GM23338 (cell line): Measurements from ENCODE around the gene ASCL2. TPM values are rescaled to one million over a fixed set of nuclear protein-coding genes. Genes with fewer than 3 reads are reported as not detected.

ENCODE experiments used
- ATAC-seq: fragments of 200-7000 bp; cut with Tn5 transposase; 3 replicates; pipeline ENCODE4 v1.9.1; 2020
- DNase-seq: peaks from one replicate; pipeline ENCODE4 v3.0.0-alpha.2; 2015; ENCODE audit warnings: low spot score
- H2AFZ ChIP-seq: fragments of 200-600 bp; sonication (generic); 2 replicates; pipeline ENCODE4 v1.8.0; 2016; ENCODE audit warnings: antibody characterized with exemption, mild to moderate bottlenecking, moderate library complexity
- H3F3A ChIP-seq: fragments of 200-600 bp; sonication (generic); replicated peaks from 2 replicates; pipeline ENCODE4 v1.8.0; 2017; ENCODE audit warnings: antibody characterized with exemption, mixed run types, low read depth
- H3K27ac ChIP-seq: fragments of 200-600 bp; sonication (generic); 2 replicates; pipeline ENCODE4 v1.6.1; 2016; ENCODE audit warnings: low read depth
- H3K27me3 ChIP-seq: fragments of 200-600 bp; sonication (generic); 2 replicates; pipeline ENCODE4 v1.8.0; 2016; ENCODE audit warnings: mild to moderate bottlenecking, mixed run types, moderate library complexity; ENCODE audit not compliant: insufficient read depth
- H3K36me3 ChIP-seq: fragments of 200-600 bp; sonication (generic); 2 replicates; pipeline ENCODE4 v1.8.0; 2016; ENCODE audit warnings: mild to moderate bottlenecking; ENCODE audit not compliant: insufficient read depth
- H3K4me1 ChIP-seq: fragments of 200-600 bp; sonication (generic); 2 replicates; pipeline ENCODE4 v1.8.0; 2016; ENCODE audit warnings: mild to moderate bottlenecking, moderate library complexity; ENCODE audit not compliant: insufficient read depth
- H3K4me2 ChIP-seq: fragments of 200-600 bp; sonication (generic); 2 replicates; pipeline ENCODE4 v1.7.1; 2017; ENCODE audit warnings: mixed run types
- H3K4me3 ChIP-seq: fragments of 200-600 bp; sonication (generic); 2 replicates; pipeline ENCODE4 v1.6.1; 2016; ENCODE audit warnings: mixed run types
- H3K79me2 ChIP-seq: fragments of 200-600 bp; sonication (generic); replicated peaks from 2 replicates; pipeline ENCODE4 v1.8.0; 2017; ENCODE audit warnings: mild to moderate bottlenecking; ENCODE audit not compliant: insufficient read depth
- H3K9me2 ChIP-seq: fragments of 200-600 bp; sonication (generic); 2 replicates; pipeline ENCODE4 v1.8.0; 2017; ENCODE audit not compliant: insufficient read depth
- H4K20me1 ChIP-seq: fragments of 200-600 bp; sonication (generic); replicated peaks from 2 replicates; pipeline ENCODE4 v1.8.0; 2017; ENCODE audit warnings: mild to moderate bottlenecking; ENCODE audit not compliant: insufficient read depth
- H3K27ac Mint-ChIP-seq: 2 replicates; pipeline ENCODE4 v1.8.0; 2020; ENCODE audit warnings: inconsistent platforms, mild to moderate bottlenecking, moderate library complexity, mixed read lengths
- H3K27me3 Mint-ChIP-seq: 3 replicates; pipeline ENCODE4 v1.8.0; 2022; ENCODE audit warnings: low read depth, mild to moderate bottlenecking, moderate library complexity, mixed read lengths, inconsistent platforms; ENCODE audit not compliant: insufficient read depth, poor library complexity
- H3K36me3 Mint-ChIP-seq: 3 replicates; pipeline ENCODE4 v1.8.0; 2021; ENCODE audit warnings: low read depth, mild to moderate bottlenecking, inconsistent platforms, moderate library complexity, mixed read lengths
- H3K4me1 Mint-ChIP-seq: 3 replicates; pipeline ENCODE4 v1.8.0; 2020; ENCODE audit warnings: mild to moderate bottlenecking, inconsistent platforms, mixed read lengths
- H3K4me3 Mint-ChIP-seq: 3 replicates; pipeline ENCODE4 v1.8.0; 2021; ENCODE audit warnings: moderate library complexity, mild to moderate bottlenecking, inconsistent platforms, mixed read lengths
- H3K9me3 Mint-ChIP-seq: 3 replicates; pipeline ENCODE4 v1.8.0; 2020; ENCODE audit warnings: moderate library complexity, mild to moderate bottlenecking, inconsistent platforms, mixed read lengths
- CREB1 ChIP-seq: fragments of 250-450 bp; sonication (Bioruptor Pico); IDR thresholded peaks from 2 replicates; pipeline ENCODE4 v1.5.0; 2020; ENCODE audit warnings: low read depth, mild to moderate bottlenecking, moderate library complexity
- EZH2 ChIP-seq: fragments of 200-600 bp; sonication (generic); IDR thresholded peaks from one replicate; pipeline ENCODE4 v1.8.0; 2017; ENCODE audit warnings: antibody characterized with exemption, mild to moderate bottlenecking, low read depth; ENCODE audit not compliant: unreplicated experiment
- EZH2phosphoT487 ChIP-seq: fragments of 200-600 bp; sonication (generic); IDR thresholded peaks from one replicate; pipeline ENCODE4 v1.8.1; 2018; ENCODE audit warnings: antibody characterized with exemption; ENCODE audit not compliant: unreplicated experiment
- JUNB ChIP-seq: IDR thresholded peaks from one replicate; pipeline ENCODE4 v1.6.1; 2016; ENCODE audit warnings: antibody characterized with exemption; ENCODE audit not compliant: unreplicated experiment
- NANOG ChIP-seq: IDR thresholded peaks from 2 replicates; pipeline ENCODE4 v1.6.1; 2016; ENCODE audit warnings: antibody characterized with exemption, borderline replicate concordance
- POLR2AphosphoS5 ChIP-seq: IDR thresholded peaks from 2 replicates; pipeline ENCODE4 v1.6.1; 2016; ENCODE audit warnings: antibody characterized with exemption, low read depth
- STAT1 ChIP-seq: IDR thresholded peaks from one replicate; pipeline ENCODE4 v1.6.1; 2016; ENCODE audit warnings: antibody characterized with exemption; ENCODE audit not compliant: unreplicated experiment
- ZNF114 ChIP-seq: fragments of 250-450 bp; sonication (Bioruptor Pico); IDR thresholded peaks from 2 replicates; pipeline ENCODE4 v1.5.0; 2020; ENCODE audit warnings: mild to moderate bottlenecking, moderate library complexity
- ZNF331 ChIP-seq: fragments of 250-450 bp; sonication (Bioruptor Pico); IDR thresholded peaks from 2 replicates; pipeline ENCODE4 v1.5.0; 2020; ENCODE audit warnings: low read depth, mild to moderate bottlenecking, moderate library complexity
- polyA plus RNA-seq: library from polyadenylated mRNA; unstranded; fragments of >200 nt; fragmentation: Nextera tagmentation; extraction: Ambion mirVana; gene quantifications from 2 replicates; pipeline ENCODE4 v1.2.1, GENCODE V29; 2016
- total RNA-seq: library from RNA; depleted of rRNA; stranded (reverse); fragments of >200 nt; shearing (Covaris generic); gene quantifications from 2 replicates; pipeline ENCODE4 v1.2.3, GENCODE V29; 2014
- TF ChIP-seq, protein P1 (sequence below): IDR thresholded peaks from one replicate; pipeline ENCODE4 v1.6.1; 2018; ENCODE audit warnings: antibody characterized with exemption; ENCODE audit not compliant: unreplicated experiment
- TF ChIP-seq, protein P2 (sequence below), 2 experiments: fragments of 200-600 bp in 1 of 2; sonication (generic) in 1 of 2; conservative IDR thresholded peaks; 2 replicates each; pipeline versions ENCODE4 v1.5.1 to v1.6.1; 2016 to 2017; ENCODE audit warnings: antibody characterized with exemption in 2 of 2, low read depth in 2 of 2, mild to moderate bottlenecking in 2 of 2, moderate library complexity in 1 of 2
- TF ChIP-seq, protein P3 (sequence below): IDR thresholded peaks from 2 replicates; pipeline ENCODE4 v1.6.1; 2016; ENCODE audit warnings: antibody characterized with exemption
- TF ChIP-seq, protein P4 (sequence below): fragments of 250-450 bp; sonication (Bioruptor Pico); IDR thresholded peaks from 2 replicates; pipeline ENCODE4 v1.5.0; 2020; ENCODE audit warnings: mild to moderate bottlenecking, moderate library complexity

The ASCL2 gene
- total and polyA plus RNA-seq, 2 experiments from 2014 or later = 0.57 to 1.6 TPM

DNA sequence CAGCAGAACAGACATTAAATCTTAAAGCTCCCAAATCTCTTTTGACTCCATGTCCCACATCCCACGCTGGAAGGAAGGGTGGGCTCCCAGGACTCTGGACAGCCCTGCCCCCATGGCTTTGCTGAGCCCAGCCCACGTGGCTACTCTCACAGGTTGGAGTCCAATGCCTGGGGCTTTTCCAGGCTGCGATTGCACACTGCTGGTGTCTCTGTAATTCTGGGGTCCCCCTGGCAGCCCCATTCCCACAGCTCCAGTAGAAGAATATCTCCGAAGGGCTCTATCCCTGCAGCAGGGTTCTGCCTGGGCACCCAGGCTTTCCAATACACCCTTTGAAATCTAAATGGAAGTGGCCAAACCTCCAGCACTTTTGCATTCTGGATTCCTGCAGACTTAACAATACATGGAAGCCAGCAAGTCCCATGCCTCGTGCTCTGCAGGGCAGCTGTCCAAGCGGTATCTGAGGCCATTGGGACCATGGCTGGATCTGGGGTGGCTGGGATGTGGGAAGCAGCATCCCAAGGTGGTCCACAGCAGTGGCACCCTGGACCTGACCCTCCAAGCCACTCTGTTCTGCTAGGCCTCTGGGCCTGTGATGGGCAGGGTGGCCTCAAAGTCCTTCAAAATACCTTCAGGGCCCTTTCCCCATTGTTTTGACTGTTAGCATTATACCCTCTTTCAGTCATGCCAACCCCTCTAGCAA is 50.9 kb downstream of the ASCL2 start:
- no peaks in the 10 kb centered on the region for H3K79me2 ChIP-seq
- H4K20me1 ChIP-seq = no peaks in the 10 kb centered on the region
- H2AFZ ChIP-seq = no peak overlapping the region
- ATAC-seq (no peak), DNase-seq (no peak)
- H3K36me3 ChIP-seq = no peaks in the 10 kb centered on the region
- Mint-ChIP-seq H3K36me3 (no peaks in the 10 kb centered on the region), H3K27me3 (peaks cover 18% of the 10 kb centered on the region), H3K9me3 (peaks cover 6% of the 10 kb centered on the region; the same call in 2 of the 3 replicates), H3K4me1 (peaks cover 32% of the 10 kb centered on the region), H3K27ac (no peak overlapping the region), H3K4me3 (no peak overlapping the region)
- H3K27me3 ChIP-seq = 0 out of 2 replicates have a peak, but pooled peaks cover 8% of the 10 kb centered on the region
- H3K4me1 ChIP-seq = peaks cover 13% of the 10 kb centered on the region
- H3K4me2 ChIP-seq = no peak overlapping the region
- 0 out of 2 replicates have a peak, but pooled peaks cover 9% of the 10 kb centered on the region for H3K9me2 ChIP-seq
- H3K27ac ChIP-seq = no peak overlapping the region
- TF ChIP-seq, protein P1, sequence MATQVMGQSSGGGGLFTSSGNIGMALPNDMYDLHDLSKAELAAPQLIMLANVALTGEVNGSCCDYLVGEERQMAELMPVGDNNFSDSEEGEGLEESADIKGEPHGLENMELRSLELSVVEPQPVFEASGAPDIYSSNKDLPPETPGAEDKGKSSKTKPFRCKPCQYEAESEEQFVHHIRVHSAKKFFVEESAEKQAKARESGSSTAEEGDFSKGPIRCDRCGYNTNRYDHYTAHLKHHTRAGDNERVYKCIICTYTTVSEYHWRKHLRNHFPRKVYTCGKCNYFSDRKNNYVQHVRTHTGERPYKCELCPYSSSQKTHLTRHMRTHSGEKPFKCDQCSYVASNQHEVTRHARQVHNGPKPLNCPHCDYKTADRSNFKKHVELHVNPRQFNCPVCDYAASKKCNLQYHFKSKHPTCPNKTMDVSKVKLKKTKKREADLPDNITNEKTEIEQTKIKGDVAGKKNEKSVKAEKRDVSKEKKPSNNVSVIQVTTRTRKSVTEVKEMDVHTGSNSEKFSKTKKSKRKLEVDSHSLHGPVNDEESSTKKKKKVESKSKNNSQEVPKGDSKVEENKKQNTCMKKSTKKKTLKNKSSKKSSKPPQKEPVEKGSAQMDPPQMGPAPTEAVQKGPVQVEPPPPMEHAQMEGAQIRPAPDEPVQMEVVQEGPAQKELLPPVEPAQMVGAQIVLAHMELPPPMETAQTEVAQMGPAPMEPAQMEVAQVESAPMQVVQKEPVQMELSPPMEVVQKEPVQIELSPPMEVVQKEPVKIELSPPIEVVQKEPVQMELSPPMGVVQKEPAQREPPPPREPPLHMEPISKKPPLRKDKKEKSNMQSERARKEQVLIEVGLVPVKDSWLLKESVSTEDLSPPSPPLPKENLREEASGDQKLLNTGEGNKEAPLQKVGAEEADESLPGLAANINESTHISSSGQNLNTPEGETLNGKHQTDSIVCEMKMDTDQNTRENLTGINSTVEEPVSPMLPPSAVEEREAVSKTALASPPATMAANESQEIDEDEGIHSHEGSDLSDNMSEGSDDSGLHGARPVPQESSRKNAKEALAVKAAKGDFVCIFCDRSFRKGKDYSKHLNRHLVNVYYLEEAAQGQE = no peak
- TF ChIP-seq EZH2phosphoT487 (no peak), CREB1 (CRISPR knock-in tag) (no peak), STAT1 (no peak), ZNF114 (CRISPR knock-in tag) (no peak), ZNF331 (CRISPR knock-in tag) (no peak), EZH2 (no peak), POLR2AphosphoS5 (no peak), NANOG (no peak), JUNB (no peak)
- TF ChIP-seq, protein P2, sequence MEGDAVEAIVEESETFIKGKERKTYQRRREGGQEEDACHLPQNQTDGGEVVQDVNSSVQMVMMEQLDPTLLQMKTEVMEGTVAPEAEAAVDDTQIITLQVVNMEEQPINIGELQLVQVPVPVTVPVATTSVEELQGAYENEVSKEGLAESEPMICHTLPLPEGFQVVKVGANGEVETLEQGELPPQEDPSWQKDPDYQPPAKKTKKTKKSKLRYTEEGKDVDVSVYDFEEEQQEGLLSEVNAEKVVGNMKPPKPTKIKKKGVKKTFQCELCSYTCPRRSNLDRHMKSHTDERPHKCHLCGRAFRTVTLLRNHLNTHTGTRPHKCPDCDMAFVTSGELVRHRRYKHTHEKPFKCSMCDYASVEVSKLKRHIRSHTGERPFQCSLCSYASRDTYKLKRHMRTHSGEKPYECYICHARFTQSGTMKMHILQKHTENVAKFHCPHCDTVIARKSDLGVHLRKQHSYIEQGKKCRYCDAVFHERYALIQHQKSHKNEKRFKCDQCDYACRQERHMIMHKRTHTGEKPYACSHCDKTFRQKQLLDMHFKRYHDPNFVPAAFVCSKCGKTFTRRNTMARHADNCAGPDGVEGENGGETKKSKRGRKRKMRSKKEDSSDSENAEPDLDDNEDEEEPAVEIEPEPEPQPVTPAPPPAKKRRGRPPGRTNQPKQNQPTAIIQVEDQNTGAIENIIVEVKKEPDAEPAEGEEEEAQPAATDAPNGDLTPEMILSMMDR (conservative IDR thresholded peaks at IDR 0.05; ENCODE audit: low read depth in 2 of 2) = no peak
- TF ChIP-seq, protein P3, sequence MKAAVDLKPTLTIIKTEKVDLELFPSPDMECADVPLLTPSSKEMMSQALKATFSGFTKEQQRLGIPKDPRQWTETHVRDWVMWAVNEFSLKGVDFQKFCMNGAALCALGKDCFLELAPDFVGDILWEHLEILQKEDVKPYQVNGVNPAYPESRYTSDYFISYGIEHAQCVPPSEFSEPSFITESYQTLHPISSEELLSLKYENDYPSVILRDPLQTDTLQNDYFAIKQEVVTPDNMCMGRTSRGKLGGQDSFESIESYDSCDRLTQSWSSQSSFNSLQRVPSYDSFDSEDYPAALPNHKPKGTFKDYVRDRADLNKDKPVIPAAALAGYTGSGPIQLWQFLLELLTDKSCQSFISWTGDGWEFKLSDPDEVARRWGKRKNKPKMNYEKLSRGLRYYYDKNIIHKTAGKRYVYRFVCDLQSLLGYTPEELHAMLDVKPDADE = no peak
- TF ChIP-seq, protein P4, sequence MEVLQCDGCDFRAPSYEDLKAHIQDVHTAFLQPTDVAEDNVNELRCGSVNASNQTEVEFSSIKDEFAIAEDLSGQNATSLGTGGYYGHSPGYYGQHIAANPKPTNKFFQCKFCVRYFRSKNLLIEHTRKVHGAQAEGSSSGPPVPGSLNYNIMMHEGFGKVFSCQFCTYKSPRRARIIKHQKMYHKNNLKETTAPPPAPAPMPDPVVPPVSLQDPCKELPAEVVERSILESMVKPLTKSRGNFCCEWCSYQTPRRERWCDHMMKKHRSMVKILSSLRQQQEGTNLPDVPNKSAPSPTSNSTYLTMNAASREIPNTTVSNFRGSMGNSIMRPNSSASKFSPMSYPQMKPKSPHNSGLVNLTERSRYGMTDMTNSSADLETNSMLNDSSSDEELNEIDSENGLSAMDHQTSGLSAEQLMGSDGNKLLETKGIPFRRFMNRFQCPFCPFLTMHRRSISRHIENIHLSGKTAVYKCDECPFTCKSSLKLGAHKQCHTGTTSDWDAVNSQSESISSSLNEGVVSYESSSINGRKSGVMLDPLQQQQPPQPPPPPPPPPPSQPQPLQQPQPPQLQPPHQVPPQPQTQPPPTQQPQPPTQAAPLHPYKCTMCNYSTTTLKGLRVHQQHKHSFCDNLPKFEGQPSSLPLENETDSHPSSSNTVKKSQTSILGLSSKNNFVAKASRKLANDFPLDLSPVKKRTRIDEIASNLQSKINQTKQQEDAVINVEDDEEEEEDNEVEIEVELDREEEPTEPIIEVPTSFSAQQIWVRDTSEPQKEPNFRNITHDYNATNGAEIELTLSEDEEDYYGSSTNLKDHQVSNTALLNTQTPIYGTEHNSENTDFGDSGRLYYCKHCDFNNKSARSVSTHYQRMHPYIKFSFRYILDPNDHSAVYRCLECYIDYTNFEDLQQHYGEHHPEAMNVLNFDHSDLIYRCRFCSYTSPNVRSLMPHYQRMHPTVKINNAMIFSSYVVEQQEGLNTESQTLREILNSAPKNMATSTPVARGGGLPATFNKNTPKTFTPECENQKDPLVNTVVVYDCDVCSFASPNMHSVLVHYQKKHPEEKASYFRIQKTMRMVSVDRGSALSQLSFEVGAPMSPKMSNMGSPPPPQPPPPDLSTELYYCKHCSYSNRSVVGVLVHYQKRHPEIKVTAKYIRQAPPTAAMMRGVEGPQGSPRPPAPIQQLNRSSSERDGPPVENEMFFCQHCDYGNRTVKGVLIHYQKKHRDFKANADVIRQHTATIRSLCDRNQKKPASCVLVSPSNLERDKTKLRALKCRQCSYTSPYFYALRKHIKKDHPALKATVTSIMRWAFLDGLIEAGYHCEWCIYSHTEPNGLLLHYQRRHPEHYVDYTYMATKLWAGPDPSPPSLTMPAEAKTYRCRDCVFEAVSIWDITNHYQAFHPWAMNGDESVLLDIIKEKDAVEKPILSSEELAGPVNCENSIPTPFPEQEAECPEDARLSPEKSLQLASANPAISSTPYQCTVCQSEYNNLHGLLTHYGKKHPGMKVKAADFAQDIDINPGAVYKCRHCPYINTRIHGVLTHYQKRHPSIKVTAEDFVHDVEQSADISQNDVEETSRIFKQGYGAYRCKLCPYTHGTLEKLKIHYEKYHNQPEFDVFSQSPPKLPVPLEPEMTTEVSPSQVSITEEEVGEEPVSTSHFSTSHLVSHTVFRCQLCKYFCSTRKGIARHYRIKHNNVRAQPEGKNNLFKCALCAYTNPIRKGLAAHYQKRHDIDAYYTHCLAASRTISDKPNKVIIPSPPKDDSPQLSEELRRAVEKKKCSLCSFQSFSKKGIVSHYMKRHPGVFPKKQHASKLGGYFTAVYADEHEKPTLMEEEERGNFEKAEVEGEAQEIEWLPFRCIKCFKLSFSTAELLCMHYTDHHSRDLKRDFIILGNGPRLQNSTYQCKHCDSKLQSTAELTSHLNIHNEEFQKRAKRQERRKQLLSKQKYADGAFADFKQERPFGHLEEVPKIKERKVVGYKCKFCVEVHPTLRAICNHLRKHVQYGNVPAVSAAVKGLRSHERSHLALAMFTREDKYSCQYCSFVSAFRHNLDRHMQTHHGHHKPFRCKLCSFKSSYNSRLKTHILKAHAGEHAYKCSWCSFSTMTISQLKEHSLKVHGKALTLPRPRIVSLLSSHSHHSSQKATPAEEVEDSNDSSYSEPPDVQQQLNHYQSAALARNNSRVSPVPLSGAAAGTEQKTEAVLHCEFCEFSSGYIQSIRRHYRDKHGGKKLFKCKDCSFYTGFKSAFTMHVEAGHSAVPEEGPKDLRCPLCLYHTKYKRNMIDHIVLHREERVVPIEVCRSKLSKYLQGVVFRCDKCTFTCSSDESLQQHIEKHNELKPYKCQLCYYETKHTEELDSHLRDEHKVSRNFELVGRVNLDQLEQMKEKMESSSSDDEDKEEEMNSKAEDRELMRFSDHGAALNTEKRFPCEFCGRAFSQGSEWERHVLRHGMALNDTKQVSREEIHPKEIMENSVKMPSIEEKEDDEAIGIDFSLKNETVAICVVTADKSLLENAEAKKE (CRISPR knock-in tag) = no peak
- no peak overlapping the region for H3K4me3 ChIP-seq
- H3F3A ChIP-seq = no peaks in the 10 kb centered on the region
